SK-MEL-5 (cell line): ENCODE data around the gene STARD9. TPM values are rescaled to one million over a fixed set of nuclear protein-coding genes. Genes with fewer than 3 reads are reported as not detected.
"Not testable (repeated sequence)": the region's sequence is repeated elsewhere in the genome, so short reads cannot be mapped to it uniquely, and the experiment has no call there.

Experiments
- DNase-seq: peaks from one replicate; pipeline ENCODE4 v3.0.0-alpha.2; 2016; ENCODE audit warnings: low read depth, low spot score
- in situ Hi-C: cut with HindIII; loops from 2 replicates; pipeline ENCODE4 v1.10.0; 2016; ENCODE audit warnings: low sequenced_read_pairs, high pct_unique_total_duplicates, low pct_unique_long_range_greater_than_20kb
- total RNA-seq: library from RNA; depleted of rRNA; stranded (reverse); fragments of >200 nt; shearing (Covaris generic); gene quantifications from 2 replicates; pipeline ENCODE4 v1.2.3, GENCODE V29; 2014

STARD9 gene
- total RNA-seq, 1 experiment from 2014 or later: 2.1 TPM

DNA sequence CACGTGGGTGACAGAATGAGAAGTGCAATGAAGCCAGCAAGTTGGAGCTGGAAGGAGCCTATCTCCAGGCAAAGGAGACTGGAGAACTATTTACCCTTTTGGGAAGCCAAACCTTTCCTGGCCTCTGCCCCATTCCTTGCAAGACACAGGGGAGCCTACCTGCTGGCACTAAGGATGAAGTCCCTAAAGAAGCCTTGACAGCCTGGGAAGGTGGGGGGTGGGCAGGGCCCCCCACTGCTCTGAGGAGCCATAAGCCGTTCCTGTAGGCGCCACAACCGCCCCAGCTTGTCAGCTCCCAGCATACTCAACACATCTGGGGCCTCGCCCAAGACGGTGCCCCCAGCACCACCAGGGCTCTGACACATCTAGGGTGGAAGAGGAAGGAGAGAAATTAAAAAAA is 156.1 kb downstream of the STARD9 start:
- DNase-seq: no peak
- in situ Hi-C loops: no loop called here

- in situ Hi-C loops: no loop called here
- DNase-seq: no peak
Measured at GRCh38 chr15:42732095-42732827, 156.9 kb downstream of the STARD9 start.

GRCh38 chr15:42733027-42733426 is 157.6 kb downstream of the STARD9 start:
- no peak for DNase-seq
- in situ Hi-C loops: no loop called here

- in situ Hi-C loops: no loop called here
Measured at GRCh38 chr15:42734076-42734672, 158.8 kb downstream of the STARD9 start.

GRCh38 chr15:42735382-42736165 is 160.2 kb downstream of the STARD9 start:
- in situ Hi-C loops: no loop called here
- no peak for DNase-seq

More at GRCh38 chr15:42734076-42734672, 158.8 kb downstream of the STARD9 start:
- no peak for DNase-seq

GRCh38 chr15:42736178-42736792 is 160.9 kb downstream of the STARD9 start:
- no peak for DNase-seq
- in situ Hi-C loops: no loop called here

DNA sequence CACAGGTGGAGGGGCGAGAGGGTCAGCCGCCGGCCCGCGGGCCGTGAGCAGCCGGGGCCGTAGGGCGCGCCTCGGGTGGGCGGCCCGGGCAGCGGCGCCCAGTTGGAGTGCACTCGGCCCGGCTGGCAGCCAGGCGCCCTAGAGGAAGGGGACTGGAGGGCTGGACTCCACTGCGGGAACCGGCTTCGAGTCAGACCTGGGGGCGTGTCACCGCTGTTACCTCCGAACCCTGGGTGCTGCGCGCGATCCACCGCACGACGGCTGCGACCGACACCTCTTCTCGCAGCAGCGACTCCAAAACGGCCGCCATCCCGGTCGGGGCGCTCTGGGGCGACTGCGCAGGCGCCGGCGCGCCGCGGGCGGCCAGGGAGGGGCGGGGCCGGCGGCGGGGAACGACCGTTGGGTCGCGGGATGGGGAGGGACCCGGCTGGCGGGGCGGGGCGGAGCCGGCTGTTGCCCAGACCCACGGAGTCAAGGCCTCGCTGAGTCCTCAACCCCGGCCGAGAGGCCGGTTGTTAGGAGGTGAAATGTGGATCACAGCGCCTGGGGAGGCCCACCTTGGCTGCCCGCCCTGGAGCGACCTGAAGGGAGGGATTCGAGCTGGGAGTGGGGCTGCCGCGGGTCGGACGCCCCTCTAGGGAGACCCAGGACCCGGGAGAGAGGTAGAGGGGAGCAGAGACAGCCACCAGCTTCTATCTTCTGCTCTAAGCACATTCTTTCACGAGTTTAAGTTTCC is 161.6 kb downstream of the STARD9 start, which contains the start of gene CDAN1:
TSS of gene CDAN1 (minus strand) at position 336 of the 736 bp plus-strand sequence. CDS start at position 310, 26 bp downstream.
- in situ Hi-C loops: no loop called here
- peak; percentile 80 for DNase-seq

GRCh38 chr15:42737529-42738328 is 162.3 kb downstream of the STARD9 start:
- in situ Hi-C loops: no loop called here
- DNase-seq: peak; percentile 52

DNA sequence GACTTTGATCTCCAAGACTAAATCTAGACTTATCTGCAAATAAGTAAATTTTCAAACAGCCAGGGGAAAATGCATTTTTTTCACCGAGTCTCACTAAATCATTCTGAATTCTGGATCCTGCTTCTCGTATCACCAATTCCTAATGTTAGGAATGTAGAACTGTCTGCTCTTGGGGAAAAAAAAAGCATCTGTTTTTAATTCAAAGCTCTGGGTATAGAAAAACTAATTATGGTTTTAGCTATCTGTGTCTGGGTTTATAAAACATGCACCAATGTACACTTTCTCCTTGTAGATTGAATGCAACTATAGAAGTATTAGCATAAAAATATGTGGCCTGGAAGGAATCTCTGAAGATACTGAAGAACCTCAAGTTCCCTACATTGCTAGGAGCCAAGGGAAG is 166.3 kb downstream of the STARD9 start:
- DNase-seq: no peak
- in situ Hi-C loops: no loop called here

GRCh38 chr15:42742149-42742548 is 166.7 kb downstream of the STARD9 start:
- in situ Hi-C loops: no loop called here
- no peak for DNase-seq

- DNase-seq: no peak
- in situ Hi-C loops: no loop called here
Measured at GRCh38 chr15:42744195-42744594, 168.8 kb downstream of the STARD9 start.

- in situ Hi-C loops: no loop called here
- DNase-seq: no peak
Measured at GRCh38 chr15:42749266-42749665, 173.9 kb downstream of the STARD9 start.

GRCh38 chr15:42750306-42750705 is 174.9 kb downstream of the STARD9 start:
- DNase-seq: no peak
- in situ Hi-C loops: no loop called here

- DNase-seq: no peak
- in situ Hi-C loops: no loop called here
Measured at GRCh38 chr15:42759093-42759492, 183.7 kb downstream of the STARD9 start.

- in situ Hi-C loops: no loop called here
- DNase-seq: no peak
Measured at GRCh38 chr15:42760759-42761158, 185.4 kb downstream of the STARD9 start.

GRCh38 chr15:42761813-42762212 is 186.4 kb downstream of the STARD9 start:
- in situ Hi-C loops, DNase-seq: not testable (repeated sequence)
